ENCODE measurements around the gene C12orf50.
"Not testable (repeated sequence)": the region's sequence is repeated elsewhere in the genome, so short reads cannot be mapped to it uniquely, and the experiment has no call there.

The C12orf50 gene, protein sequence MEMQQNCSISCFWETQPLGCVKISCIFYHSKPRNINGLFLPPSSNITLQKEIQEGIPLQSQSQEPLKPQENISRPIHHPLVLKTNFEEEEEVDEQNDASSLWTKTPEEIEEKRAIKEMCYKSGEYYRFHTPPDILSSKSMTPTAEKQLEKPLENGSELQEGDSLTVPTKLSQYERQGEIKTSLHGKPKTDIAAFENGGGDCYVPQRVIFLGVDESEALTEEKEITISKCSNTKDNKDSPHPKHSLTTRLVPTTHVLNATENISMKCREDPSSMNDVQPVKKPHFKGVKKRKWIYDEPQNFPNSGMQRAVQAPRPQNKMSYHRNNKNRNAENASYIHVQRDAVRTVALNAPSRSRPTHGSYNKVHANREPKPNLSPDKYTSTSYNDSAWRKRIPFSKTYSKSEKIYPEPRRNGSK

DNA sequence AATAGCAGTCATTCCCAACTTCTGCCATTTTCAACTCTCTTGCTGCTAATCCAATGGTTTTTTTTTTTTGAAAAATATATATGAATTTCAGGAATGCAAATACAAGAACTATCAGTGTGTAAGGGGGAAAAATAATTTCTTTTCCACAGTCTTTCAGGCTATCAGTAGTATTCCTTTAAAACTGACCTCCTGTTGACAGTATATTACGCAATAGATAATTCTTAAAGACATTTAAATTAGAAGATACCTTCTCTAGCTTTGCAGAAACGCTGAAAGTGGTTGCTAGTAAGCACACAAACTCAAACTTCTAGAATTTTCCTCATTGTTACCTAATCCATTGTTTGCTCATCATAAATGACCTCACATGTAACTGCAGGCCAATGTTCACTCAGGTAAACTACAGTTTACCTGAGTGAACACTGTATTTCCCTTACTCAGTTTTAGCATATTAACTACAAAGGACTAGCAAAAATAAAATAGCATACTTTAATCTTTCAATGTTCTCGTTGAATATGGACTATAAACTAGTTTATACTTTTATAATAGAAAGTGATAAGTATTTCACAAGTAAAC, at the start of gene C12orf50:
Gene C12orf50 (minus strand): TSS at position 309 of the 573 bp plus-strand sequence. CDS start 2,439 bp downstream, outside the sequence.
- Mint-ChIP-seq H3K36me3 (ENCODE audit: low read depth) (no peaks in the 10 kb centered on the region), H3K4me1 (ENCODE audit: low read depth) (peaks cover 7% of the 10 kb centered on the region), H3K9me3 (no peaks in the 10 kb centered on the region), H3K27me3 (ENCODE audit: low read depth) (peaks cover 10% of the 10 kb centered on the region), H3K4me3 (no peak within 1 kb of the TSS), H3K27ac (no peak within 1 kb of the TSS)

DNA sequence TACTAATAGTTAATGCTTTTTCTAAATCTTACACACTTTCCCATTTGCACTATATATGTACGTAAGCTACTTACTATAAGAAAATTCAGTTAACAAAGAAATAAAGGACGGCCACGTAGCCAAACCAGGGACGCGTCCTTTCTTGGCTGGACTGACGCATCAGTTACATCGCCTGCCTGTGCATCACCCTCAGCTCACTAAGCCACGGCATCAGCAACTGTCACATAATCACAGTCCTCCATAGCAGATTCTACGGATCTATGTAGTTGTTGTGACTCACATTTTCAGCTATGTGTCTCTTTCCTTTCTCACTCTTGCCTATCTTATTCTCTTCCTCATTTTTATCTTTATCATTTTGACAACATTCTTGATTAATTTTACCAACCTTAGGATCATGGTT, 38.1 kb upstream of the C12orf50 start:
- Mint-ChIP-seq H3K27ac (no peak overlapping the region), H3K4me1 (ENCODE audit: low read depth) (peaks cover 9% of the 10 kb centered on the region), H3K4me3 (no peak overlapping the region), H3K27me3 (ENCODE audit: low read depth) (no peaks in the 10 kb centered on the region), H3K36me3 (ENCODE audit: low read depth) (peaks cover 14% of the 10 kb centered on the region), H3K9me3 (no peaks in the 10 kb centered on the region)

DNA sequence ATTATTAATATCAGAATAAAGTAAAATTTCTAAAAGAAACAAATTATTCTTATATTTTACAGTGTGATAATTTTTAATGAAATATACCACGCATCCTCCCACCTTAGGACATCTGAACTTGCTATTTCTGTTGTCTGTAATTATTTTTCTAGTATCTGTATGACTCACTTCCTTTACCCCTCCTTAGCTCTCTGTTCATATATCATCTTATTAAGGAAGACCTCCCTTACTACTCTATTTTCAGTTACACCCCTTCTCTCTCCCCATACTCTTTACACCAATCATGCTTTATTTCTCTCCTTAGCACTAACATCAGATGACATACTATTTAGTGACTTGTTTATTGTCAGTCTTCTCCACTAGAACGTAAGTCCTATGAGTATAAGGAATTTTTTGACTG, 34.2 kb upstream of the C12orf50 start:
- Mint-ChIP-seq H3K4me1 (ENCODE audit: low read depth) (peaks cover 9% of the 10 kb centered on the region), H3K27me3 (ENCODE audit: low read depth) (no peaks in the 10 kb centered on the region), H3K9me3 (no peaks in the 10 kb centered on the region), H3K36me3 (ENCODE audit: low read depth) (peaks cover 15% of the 10 kb centered on the region), H3K27ac (no peak overlapping the region), H3K4me3 (no peak overlapping the region)

DNA sequence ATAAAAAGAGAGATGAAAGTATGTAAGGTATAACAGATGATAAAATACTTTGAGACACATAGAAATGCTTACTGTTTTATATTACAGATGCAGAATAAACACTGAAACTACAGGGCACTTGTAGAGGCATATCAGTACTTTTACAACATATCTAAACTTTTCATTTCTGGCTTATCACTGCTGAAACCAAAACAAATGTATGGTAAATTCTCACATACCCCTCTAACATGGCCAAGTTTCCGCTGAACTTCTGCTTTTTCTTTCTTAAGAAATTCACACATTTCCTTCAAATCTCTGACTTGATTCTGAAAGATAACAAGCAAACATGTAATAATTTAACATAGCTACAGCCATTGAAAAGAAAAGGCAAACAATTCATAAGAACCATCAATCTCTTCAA, 33.3 kb upstream of the C12orf50 start:
- Mint-ChIP-seq H3K4me1 (ENCODE audit: low read depth) (peaks cover 9% of the 10 kb centered on the region), H3K9me3 (no peaks in the 10 kb centered on the region), H3K36me3 (ENCODE audit: low read depth) (peaks cover 18% of the 10 kb centered on the region), H3K4me3 (no peak overlapping the region), H3K27ac (no peak overlapping the region), H3K27me3 (ENCODE audit: low read depth) (no peaks in the 10 kb centered on the region)

DNA sequence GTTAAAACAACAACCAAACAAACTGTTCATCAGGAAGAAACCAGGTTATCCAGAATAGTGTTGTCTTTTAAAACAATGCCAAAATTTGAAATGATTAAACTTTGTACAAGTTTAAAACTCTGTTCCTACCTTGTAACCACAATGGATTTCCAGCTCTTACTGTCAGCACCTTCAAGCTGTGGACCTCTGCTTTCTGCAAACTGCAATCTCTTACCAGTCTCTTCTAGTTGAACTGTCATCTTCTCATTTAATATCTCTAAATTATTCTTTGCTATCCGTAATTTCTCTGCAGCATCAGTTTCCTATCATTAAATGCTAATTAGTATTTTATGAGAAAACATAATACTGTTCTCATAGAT, 29.5 kb upstream of the C12orf50 start:
- no peaks in the 10 kb centered on the region for H3K27me3 Mint-ChIP-seq (ENCODE audit: low read depth)
- no peaks in the 10 kb centered on the region for H3K9me3 Mint-ChIP-seq
- no peak overlapping the region for H3K27ac Mint-ChIP-seq
- H3K4me3 Mint-ChIP-seq = no peak overlapping the region
- peaks cover 6% of the 10 kb centered on the region for H3K4me1 Mint-ChIP-seq (ENCODE audit: low read depth)
- H3K36me3 Mint-ChIP-seq (ENCODE audit: low read depth) = peaks cover 27% of the 10 kb centered on the region

DNA sequence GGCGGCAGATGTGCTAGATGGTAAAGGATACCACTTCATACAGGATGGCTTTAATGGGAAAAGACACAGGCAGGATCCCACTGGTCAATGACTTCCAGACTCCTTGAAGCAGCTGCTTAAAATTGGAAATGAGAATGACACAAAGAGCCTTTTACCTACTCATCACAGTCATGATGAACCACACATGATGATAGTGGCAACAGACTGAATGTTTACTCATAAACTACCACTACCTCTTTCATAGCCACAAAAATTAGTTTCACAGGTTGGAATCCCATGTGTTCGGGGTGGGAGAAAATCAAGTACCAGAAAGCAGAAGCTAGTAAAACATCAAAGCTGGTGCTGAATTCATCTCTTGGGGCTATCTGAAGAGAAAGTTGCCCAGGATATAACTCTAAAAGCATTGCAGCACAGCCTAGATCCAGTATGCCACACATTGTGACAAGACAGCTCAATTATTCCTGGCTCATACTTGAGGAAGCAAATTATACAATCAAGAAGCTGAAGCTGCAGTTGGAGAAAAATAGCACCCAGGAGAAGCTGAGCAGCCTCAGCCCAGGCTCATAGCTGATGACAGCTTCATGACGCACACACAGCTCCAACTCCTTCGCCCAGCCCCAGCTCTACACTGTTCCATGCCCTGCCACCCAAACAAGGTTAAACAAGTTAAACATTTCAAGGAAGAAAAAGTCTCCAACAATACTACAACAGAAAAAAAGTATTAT, 29.0 kb upstream of the C12orf50 start:
- H3K9me3 Mint-ChIP-seq = no peaks in the 10 kb centered on the region
- H3K36me3 Mint-ChIP-seq (ENCODE audit: low read depth) = peaks cover 23% of the 10 kb centered on the region
- no peak overlapping the region for H3K27ac Mint-ChIP-seq
- H3K4me3 Mint-ChIP-seq = no peak overlapping the region
- H3K4me1 Mint-ChIP-seq (ENCODE audit: low read depth) = peaks cover 2% of the 10 kb centered on the region
- no peaks in the 10 kb centered on the region for H3K27me3 Mint-ChIP-seq (ENCODE audit: low read depth)

DNA sequence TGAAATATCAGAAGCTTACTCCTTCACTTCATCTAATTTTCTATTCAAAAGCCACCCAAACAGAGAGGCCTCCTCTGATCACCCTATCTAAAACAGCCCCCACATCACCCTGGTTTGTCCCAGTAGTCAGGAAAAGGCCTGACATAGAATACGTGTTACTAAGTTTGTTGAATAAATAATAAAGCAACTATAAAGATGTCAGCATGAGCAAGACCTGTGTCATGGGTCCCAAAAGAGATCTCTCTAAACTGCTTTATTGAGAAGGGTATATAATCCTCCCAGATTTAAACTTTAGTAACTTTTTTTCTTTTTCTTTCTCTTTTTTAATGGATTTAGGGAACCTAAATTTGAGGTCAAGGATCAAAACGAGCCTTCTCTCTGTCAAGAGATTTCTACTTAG, 27.4 kb upstream of the C12orf50 start:
- Mint-ChIP-seq H3K27me3 (ENCODE audit: low read depth) (no peaks in the 10 kb centered on the region), H3K36me3 (ENCODE audit: low read depth) (peaks cover 16% of the 10 kb centered on the region), H3K4me3 (no peak overlapping the region), H3K4me1 (ENCODE audit: low read depth) (no peaks in the 10 kb centered on the region), H3K27ac (no peak overlapping the region), H3K9me3 (no peaks in the 10 kb centered on the region)

DNA sequence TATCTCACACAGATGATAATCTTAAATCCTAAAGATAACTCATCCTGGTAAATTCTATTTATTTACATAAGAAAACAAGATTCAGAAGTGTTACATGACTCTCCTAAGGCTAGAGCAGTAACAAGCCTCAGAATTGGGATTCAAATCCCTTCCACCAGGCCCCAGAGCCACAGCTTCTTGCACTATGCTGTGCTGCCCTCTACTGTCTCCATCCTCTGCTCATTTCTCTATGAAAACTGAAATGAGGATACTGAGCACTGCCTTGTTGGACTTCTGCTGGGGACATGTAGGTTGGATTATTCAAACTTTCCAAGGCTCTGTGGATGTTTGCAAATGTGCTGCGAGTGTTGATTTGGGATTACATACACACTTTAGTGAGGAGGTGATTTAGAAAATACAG, 23.5 kb upstream of the C12orf50 start:
- peaks cover 19% of the 10 kb centered on the region for H3K36me3 Mint-ChIP-seq (ENCODE audit: low read depth)
- no peak overlapping the region for H3K4me3 Mint-ChIP-seq
- H3K27me3 Mint-ChIP-seq (ENCODE audit: low read depth) = no peaks in the 10 kb centered on the region
- H3K9me3 Mint-ChIP-seq = no peaks in the 10 kb centered on the region
- no peaks in the 10 kb centered on the region for H3K4me1 Mint-ChIP-seq (ENCODE audit: low read depth)
- no peak overlapping the region for H3K27ac Mint-ChIP-seq

DNA sequence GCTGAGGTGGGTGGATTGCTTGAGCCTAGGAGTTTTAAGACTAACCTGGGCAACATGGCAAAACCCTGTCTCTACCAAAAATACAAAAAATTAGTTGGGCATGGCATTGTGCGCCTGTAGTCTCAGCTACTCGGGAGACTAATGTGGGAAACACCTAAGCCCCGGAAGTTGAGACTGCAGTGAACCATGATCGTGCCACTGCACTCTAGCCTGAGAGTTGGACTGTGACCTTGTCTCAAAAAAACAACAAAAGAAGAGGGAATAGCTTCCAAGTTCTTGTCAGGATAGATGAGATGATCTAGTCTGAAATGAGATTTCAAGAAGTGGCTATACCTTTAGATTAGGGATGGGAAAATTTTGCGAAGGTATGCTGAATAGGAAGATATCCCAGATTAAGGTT, 14.8 kb upstream of the C12orf50 start:
- H3K27ac Mint-ChIP-seq = no peak overlapping the region
- H3K9me3 Mint-ChIP-seq = no peaks in the 10 kb centered on the region
- H3K27me3 Mint-ChIP-seq (ENCODE audit: low read depth) = no peaks in the 10 kb centered on the region
- H3K4me1 Mint-ChIP-seq (ENCODE audit: low read depth) = peaks cover 12% of the 10 kb centered on the region
- peaks cover 46% of the 10 kb centered on the region for H3K36me3 Mint-ChIP-seq (ENCODE audit: low read depth)
- no peak overlapping the region for H3K4me3 Mint-ChIP-seq

DNA sequence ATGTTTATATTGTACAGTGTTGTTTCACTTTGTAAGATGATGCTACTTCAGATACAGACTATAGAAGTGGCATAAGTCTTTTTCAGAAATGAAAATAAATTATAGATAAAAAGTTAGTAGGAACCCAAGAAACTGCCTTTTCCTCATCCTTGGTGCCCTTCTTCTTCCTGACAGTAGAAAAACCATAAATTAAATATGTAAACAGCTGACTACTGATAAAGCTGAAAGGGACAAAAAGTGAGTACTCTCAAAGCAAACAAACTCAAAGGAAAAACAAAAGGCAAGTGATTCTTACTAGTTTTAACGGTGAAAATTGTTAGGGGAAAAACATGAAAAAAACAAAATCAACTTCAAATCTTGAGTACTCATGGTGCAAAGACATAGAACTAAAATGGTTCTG, 8.6 kb upstream of the C12orf50 start:
- no peak overlapping the region for H3K27ac Mint-ChIP-seq
- H3K27me3 Mint-ChIP-seq (ENCODE audit: low read depth) = no peaks in the 10 kb centered on the region
- peaks cover 8% of the 10 kb centered on the region for H3K36me3 Mint-ChIP-seq (ENCODE audit: low read depth)
- no peak overlapping the region for H3K4me3 Mint-ChIP-seq
- H3K4me1 Mint-ChIP-seq (ENCODE audit: low read depth) = peaks cover 51% of the 10 kb centered on the region
- no peaks in the 10 kb centered on the region for H3K9me3 Mint-ChIP-seq

DNA sequence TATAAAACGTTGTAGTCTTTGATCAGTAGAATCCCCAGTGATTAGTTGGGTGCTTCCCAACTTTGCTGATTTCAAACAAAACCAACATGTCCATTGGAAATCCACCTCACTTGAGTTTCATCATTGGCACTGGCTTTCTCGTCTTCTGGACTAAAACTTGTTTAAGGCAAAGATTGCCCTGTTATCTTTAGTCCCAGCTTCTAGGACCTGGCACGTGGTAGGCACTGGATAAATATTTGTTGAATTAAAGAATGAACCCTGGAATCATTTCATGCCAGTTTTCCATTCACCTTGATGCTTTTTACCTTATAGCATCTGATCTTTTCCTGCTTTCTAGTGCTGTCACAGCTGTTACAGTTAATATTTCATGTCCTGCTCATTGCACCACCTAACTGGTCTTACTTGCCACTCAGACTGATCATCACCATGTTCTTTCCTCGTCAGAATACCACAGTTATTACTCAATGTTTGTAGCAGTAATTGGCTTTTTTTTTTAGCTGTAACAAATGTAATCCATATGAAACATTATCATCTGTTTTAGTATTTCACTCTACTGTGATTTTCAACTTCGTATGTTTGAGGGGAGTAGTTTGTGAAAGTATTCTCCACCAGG, 7.3 kb upstream of the C12orf50 start:
- Mint-ChIP-seq H3K9me3 (no peaks in the 10 kb centered on the region), H3K4me3 (peak overlapping the region; percentile 98), H3K4me1 (ENCODE audit: low read depth) (peaks cover 47% of the 10 kb centered on the region), H3K27me3 (ENCODE audit: low read depth) (no peaks in the 10 kb centered on the region), H3K27ac (peak overlapping the region; percentile 96), H3K36me3 (ENCODE audit: low read depth) (peaks cover 8% of the 10 kb centered on the region)

DNA sequence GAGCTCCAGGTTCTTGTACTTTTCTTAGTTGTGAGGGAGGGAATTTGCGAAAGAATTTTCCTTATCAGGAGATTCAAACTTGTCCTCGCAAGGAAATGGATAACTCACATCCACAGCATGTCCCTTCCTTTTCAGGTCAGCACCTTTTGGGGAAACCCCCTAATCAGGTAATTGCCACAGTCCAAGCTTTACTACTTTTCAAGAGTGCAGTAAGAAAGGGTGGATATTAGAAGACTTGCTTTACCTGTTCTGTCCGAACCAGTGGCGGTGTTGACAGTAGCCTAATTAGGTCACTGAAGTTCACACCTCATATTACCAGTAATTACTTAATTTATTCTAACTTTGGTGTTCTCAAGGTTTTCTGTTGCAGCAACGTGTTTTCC, 6.7 kb upstream of the C12orf50 start:
- Mint-ChIP-seq H3K27me3 (ENCODE audit: low read depth) (no peaks in the 10 kb centered on the region), H3K9me3 (no peaks in the 10 kb centered on the region), H3K27ac (peak overlapping the region; percentile 96), H3K4me1 (ENCODE audit: low read depth) (peaks cover 46% of the 10 kb centered on the region), H3K36me3 (ENCODE audit: low read depth) (peaks cover 4% of the 10 kb centered on the region), H3K4me3 (peak overlapping the region; percentile 98)

DNA sequence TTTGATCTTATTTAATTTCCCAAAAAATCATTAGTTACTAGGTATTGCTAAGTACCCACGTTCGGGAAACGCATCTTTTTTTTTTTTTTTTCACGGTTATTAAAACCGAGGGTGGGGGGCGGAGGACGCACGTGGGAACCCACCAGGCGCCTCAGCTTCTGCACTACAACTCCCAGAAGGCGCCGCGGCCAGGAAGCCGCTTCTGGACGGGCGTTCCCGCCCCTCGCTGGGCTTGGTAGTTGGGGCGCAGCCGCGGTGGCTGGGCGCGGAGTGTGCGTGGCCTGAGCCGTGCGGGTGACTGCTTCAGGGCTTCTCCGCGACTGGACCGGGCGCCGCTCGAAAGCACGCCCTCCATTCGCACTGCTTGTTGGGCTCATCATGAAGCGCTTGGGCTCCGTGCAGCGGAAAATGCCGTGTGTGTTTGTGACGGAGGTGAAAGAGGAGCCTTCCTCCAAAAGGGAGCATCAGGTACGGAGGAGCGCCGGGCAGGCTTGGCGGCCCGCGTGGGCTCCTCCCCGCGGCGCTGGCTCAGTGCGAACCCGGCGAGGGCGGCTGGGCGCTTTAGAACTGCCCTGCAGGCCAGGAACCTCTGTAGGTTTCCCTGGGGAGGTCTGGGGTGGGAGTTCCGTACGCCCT, 6.2 kb upstream of the C12orf50 start:
- Mint-ChIP-seq H3K27ac (peak overlapping the region; percentile 96), H3K27me3 (ENCODE audit: low read depth) (no peaks in the 10 kb centered on the region), H3K4me1 (ENCODE audit: low read depth) (peaks cover 45% of the 10 kb centered on the region)

DNA sequence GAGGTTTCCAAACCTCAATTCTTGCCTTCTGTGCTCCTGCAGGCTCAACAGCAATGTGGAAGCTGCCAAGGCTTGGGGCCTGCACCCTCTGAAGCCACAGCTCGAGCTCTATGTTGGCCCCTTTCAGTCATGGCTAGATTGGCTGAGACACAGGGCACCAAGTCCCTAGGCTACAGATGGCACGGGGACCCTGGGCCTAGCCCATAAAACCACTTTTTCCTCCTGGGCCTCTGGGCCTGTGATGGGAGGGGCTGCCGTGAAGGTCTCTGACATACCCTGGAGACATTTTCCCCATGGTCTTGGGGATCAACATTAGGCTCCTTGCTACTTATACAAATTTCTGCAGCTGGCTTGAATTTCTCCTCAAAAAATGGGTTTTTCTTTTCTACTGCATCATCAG, 2.0 kb upstream of the C12orf50 start:
- not testable (repeated sequence) for H3K36me3 Mint-ChIP-seq (ENCODE audit: low read depth); H3K27ac Mint-ChIP-seq; H3K9me3 Mint-ChIP-seq; H3K4me3 Mint-ChIP-seq; H3K27me3 Mint-ChIP-seq (ENCODE audit: low read depth)
- peaks cover 16% of the 10 kb centered on the region for H3K4me1 Mint-ChIP-seq (ENCODE audit: low read depth)

More for the DNA sequence above, 6.2 kb upstream of the C12orf50 start:
- H3K4me3 Mint-ChIP-seq = peak overlapping the region; percentile 98
- peaks cover 3% of the 10 kb centered on the region for H3K36me3 Mint-ChIP-seq (ENCODE audit: low read depth)
- no peaks in the 10 kb centered on the region for H3K9me3 Mint-ChIP-seq
